SK-N-SH treated with all-trans-retinoic acid at 6 μM for 48 hours (cell line): ENCODE data around the gene PIK3R1.

Experiments used
- CSDC2 ChIP-seq: fragments of 250-450 bp; sonication (Bioruptor Pico); IDR thresholded peaks from 2 replicates; pipeline ENCODE4 v1.5.0; 2020; ENCODE audit warnings: mild to moderate bottlenecking, moderate library complexity
- ESRRG ChIP-seq: fragments of 250-450 bp; sonication (Bioruptor Pico); IDR thresholded peaks from 2 replicates; pipeline ENCODE4 v1.6.1; 2021; ENCODE audit warnings: mild to moderate bottlenecking
- RARB ChIP-seq: fragments of 250-450 bp; sonication (Bioruptor Pico); IDR thresholded peaks from 2 replicates; pipeline ENCODE4 v1.8.0; 2021; ENCODE audit warnings: mild to moderate bottlenecking, moderate library complexity
- SNAI2 ChIP-seq: fragments of 250-450 bp; sonication (Bioruptor Pico); IDR thresholded peaks from 2 replicates; pipeline ENCODE4 v1.5.0; 2020; ENCODE audit warnings: mild to moderate bottlenecking, moderate library complexity
- TCF4 ChIP-seq: fragments of 250-450 bp; sonication (Bioruptor Pico); IDR thresholded peaks from 2 replicates; pipeline ENCODE4 v1.8.0; 2021; ENCODE audit warnings: mild to moderate bottlenecking, moderate library complexity, borderline replicate concordance
- TOX ChIP-seq: fragments of 250-450 bp; sonication (Bioruptor Pico); IDR thresholded peaks from 2 replicates; pipeline ENCODE4 v1.8.0; 2021; ENCODE audit warnings: mild to moderate bottlenecking, moderate library complexity, borderline replicate concordance
- TF ChIP-seq, protein P1 (sequence below): fragments of 250-450 bp; sonication (Bioruptor Pico); IDR thresholded peaks from 2 replicates; pipeline ENCODE4 v1.8.0; 2020; ENCODE audit warnings: mild to moderate bottlenecking, moderate library complexity, borderline replicate concordance
- TF ChIP-seq, protein P2 (sequence below): fragments of 250-450 bp; sonication (Bioruptor Pico); IDR thresholded peaks from 2 replicates; pipeline ENCODE4 v1.8.0; 2021; ENCODE audit warnings: low read depth, mild to moderate bottlenecking, moderate library complexity, borderline replicate concordance
- TF ChIP-seq, protein P3 (sequence below): fragments of 250-450 bp; sonication (Bioruptor Pico); IDR thresholded peaks from 2 replicates; pipeline ENCODE4 v1.5.0; 2020; ENCODE audit warnings: mild to moderate bottlenecking, moderate library complexity

DNA sequence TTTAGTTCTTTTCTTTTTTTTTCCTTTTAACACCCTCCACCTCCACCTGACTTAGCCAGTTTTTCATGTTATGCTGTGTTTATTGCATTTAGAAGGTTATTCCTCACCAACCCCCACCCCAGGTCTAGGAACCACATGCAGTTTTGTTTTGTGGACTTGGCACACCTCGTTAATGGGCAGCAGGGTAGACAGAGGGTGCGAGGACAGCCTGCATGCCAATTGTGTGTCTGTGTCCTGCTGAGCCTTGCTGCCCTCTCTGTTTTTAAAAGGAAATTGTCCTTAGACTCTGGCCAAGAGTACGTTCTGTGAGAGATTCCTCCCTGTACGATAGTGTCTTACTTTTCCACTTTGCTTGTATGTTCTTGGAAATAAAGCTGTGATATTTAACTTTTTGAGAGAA lies 13.9 kb downstream of the PIK3R1 start:
- TF ChIP-seq RARB (no peak), TCF4 (no peak), ESRRG (CRISPR knock-in tag) (no peak), CSDC2 (CRISPR knock-in tag) (no peak), TOX (CRISPR knock-in tag) (no peak), SNAI2 (no peak)
- TF ChIP-seq, protein P1, sequence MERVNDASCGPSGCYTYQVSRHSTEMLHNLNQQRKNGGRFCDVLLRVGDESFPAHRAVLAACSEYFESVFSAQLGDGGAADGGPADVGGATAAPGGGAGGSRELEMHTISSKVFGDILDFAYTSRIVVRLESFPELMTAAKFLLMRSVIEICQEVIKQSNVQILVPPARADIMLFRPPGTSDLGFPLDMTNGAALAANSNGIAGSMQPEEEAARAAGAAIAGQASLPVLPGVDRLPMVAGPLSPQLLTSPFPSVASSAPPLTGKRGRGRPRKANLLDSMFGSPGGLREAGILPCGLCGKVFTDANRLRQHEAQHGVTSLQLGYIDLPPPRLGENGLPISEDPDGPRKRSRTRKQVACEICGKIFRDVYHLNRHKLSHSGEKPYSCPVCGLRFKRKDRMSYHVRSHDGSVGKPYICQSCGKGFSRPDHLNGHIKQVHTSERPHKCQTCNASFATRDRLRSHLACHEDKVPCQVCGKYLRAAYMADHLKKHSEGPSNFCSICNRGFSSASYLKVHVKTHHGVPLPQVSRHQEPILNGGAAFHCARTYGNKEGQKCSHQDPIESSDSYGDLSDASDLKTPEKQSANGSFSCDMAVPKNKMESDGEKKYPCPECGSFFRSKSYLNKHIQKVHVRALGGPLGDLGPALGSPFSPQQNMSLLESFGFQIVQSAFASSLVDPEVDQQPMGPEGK, result no peak
- TF ChIP-seq, protein P2, sequence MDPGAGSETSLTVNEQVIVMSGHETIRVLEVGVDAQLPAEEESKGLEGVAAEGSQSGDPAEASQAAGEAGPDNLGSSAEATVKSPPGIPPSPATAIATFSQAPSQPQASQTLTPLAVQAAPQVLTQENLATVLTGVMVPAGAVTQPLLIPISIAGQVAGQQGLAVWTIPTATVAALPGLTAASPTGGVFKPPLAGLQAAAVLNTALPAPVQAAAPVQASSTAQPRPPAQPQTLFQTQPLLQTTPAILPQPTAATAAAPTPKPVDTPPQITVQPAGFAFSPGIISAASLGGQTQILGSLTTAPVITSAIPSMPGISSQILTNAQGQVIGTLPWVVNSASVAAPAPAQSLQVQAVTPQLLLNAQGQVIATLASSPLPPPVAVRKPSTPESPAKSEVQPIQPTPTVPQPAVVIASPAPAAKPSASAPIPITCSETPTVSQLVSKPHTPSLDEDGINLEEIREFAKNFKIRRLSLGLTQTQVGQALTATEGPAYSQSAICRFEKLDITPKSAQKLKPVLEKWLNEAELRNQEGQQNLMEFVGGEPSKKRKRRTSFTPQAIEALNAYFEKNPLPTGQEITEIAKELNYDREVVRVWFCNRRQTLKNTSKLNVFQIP (CRISPR knock-in tag), result no peak
- TF ChIP-seq, protein P3, sequence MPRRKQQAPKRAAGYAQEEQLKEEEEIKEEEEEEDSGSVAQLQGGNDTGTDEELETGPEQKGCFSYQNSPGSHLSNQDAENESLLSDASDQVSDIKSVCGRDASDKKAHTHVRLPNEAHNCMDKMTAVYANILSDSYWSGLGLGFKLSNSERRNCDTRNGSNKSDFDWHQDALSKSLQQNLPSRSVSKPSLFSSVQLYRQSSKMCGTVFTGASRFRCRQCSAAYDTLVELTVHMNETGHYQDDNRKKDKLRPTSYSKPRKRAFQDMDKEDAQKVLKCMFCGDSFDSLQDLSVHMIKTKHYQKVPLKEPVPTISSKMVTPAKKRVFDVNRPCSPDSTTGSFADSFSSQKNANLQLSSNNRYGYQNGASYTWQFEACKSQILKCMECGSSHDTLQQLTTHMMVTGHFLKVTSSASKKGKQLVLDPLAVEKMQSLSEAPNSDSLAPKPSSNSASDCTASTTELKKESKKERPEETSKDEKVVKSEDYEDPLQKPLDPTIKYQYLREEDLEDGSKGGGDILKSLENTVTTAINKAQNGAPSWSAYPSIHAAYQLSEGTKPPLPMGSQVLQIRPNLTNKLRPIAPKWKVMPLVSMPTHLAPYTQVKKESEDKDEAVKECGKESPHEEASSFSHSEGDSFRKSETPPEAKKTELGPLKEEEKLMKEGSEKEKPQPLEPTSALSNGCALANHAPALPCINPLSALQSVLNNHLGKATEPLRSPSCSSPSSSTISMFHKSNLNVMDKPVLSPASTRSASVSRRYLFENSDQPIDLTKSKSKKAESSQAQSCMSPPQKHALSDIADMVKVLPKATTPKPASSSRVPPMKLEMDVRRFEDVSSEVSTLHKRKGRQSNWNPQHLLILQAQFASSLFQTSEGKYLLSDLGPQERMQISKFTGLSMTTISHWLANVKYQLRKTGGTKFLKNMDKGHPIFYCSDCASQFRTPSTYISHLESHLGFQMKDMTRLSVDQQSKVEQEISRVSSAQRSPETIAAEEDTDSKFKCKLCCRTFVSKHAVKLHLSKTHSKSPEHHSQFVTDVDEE (CRISPR knock-in tag), result no peak
